ENCODE data around the gene SLC4A5. TPM values are rescaled to one million over a fixed set of nuclear protein-coding genes. Genes with fewer than 3 reads are reported as not detected.
"Not testable (repeated sequence)": the region's sequence is repeated elsewhere in the genome, so short reads cannot be mapped to it uniquely, and the experiment has no call there.

SLC4A5 gene
- total RNA-seq, 2 experiments from 2014 or later, result 1.8 to 2.0 TPM

- no peak for TF ChIP-seq CTCF (IDR thresholded peaks at IDR 0.05)
- POLR2A ChIA-PET, result interaction anchor here (0.6 kb wide), 1 partner anchor 26 kb away, joined by 3 read pairs; no protein-coding TSS in a partner anchor
- Mint-ChIP-seq H3K27ac (no peak overlapping the region), H3K36me3 (ENCODE audit: low read depth) (no peaks in the 10 kb centered on the region), H3K27me3 (no peaks in the 10 kb centered on the region), H3K4me1 (ENCODE audit: low read depth) (peaks cover 3% of the 10 kb centered on the region), H3K9me3 (no peaks in the 10 kb centered on the region), H3K4me3 (no peak overlapping the region)
- ATAC-seq (no peak), DNase-seq (no peak)
- intact Hi-C loops (cut with micrococcal nuclease), result no loop called here
- CTCF ChIA-PET, result interaction anchor here (1.0 kb wide), 1 partner anchor 103 kb away, joined by 3 read pairs; no protein-coding TSS in a partner anchor
These were observed 110.8 kb downstream of the SLC4A5 start for GRCh38 chr2:74232426-74232825.

- H3K9me3 Mint-ChIP-seq; H3K27me3 Mint-ChIP-seq; DNase-seq; H3K27ac Mint-ChIP-seq; intact Hi-C loops (cut with micrococcal nuclease); H3K4me3 Mint-ChIP-seq; H3K36me3 Mint-ChIP-seq (ENCODE audit: low read depth); H3K4me1 Mint-ChIP-seq (ENCODE audit: low read depth); POLR2A ChIA-PET; ATAC-seq: not testable (repeated sequence)
- CTCF ChIA-PET, result interaction anchor here (1.6 kb wide), 2 partner anchors 12 to 105 kb away, joined by 3 to 6 read pairs; no protein-coding TSS in a partner anchor
These were observed 113.4 kb downstream of the SLC4A5 start for GRCh38 chr2:74229865-74230264.

GRCh38 chr2:74228772-74229171 lies 114.4 kb downstream of the SLC4A5 start:
- Mint-ChIP-seq H3K36me3 (ENCODE audit: low read depth) (no peaks in the 10 kb centered on the region), H3K27me3 (no peaks in the 10 kb centered on the region), H3K4me1 (ENCODE audit: low read depth) (peaks cover under 1% of the 10 kb centered on the region), H3K9me3 (no peaks in the 10 kb centered on the region), H3K4me3 (no peak overlapping the region), H3K27ac (no peak overlapping the region)
- ChIA-PET POLR2A (interaction anchor here (0.6 to 1.1 kb wide), 3 partner anchors 14 to 636 kb away, joined by 3 read pairs; no protein-coding TSS in a partner anchor), CTCF (interaction anchor here (1.6 kb wide), 2 partner anchors 13 to 106 kb away, joined by 3 to 6 read pairs; no protein-coding TSS in a partner anchor)
- DNase-seq (no peak), ATAC-seq (no peak)
- intact Hi-C loops (cut with micrococcal nuclease), result no loop called here
- TF ChIP-seq CTCF (IDR thresholded peaks at IDR 0.05), result no peak

- intact Hi-C loops (cut with micrococcal nuclease), result no loop called here
- no peak for TF ChIP-seq CTCF (IDR thresholded peaks at IDR 0.05)
These were observed 115.6 kb downstream of the SLC4A5 start for GRCh38 chr2:74227646-74228045.

GRCh38 chr2:74226648-74227213 lies 116.5 kb downstream of the SLC4A5 start:
- TF ChIP-seq CTCF (IDR thresholded peaks at IDR 0.05), result no peak
- Mint-ChIP-seq H3K4me1 (ENCODE audit: low read depth) (peaks cover 4% of the 10 kb centered on the region), H3K27me3 (no peaks in the 10 kb centered on the region), H3K9me3 (no peaks in the 10 kb centered on the region), H3K4me3 (no peak overlapping the region), H3K27ac (no peak overlapping the region), H3K36me3 (ENCODE audit: low read depth) (no peaks in the 10 kb centered on the region)
- DNase-seq (no peak), ATAC-seq (no peak)
- CTCF ChIA-PET, result interaction anchor here (1.1 kb wide), 1 partner anchor 48 kb away, joined by 3 read pairs; the partner anchor contains the start of gene MOB1A
- POLR2A ChIA-PET, result no interaction called here
- intact Hi-C loops (cut with micrococcal nuclease), result no loop called here

More at GRCh38 chr2:74227646-74228045, 115.6 kb downstream of the SLC4A5 start:
- Mint-ChIP-seq H3K9me3 (no peaks in the 10 kb centered on the region), H3K36me3 (ENCODE audit: low read depth) (no peaks in the 10 kb centered on the region), H3K27ac (no peak overlapping the region), H3K27me3 (no peaks in the 10 kb centered on the region), H3K4me3 (no peak overlapping the region), H3K4me1 (ENCODE audit: low read depth) (peaks cover 4% of the 10 kb centered on the region)
- ChIA-PET POLR2A (interaction anchor here (1.1 kb wide), 1 partner anchor 9 kb away, joined by 3 read pairs; no protein-coding TSS in a partner anchor), CTCF (interaction anchor here (1.0 to 1.1 kb wide), 2 partner anchors 49 to 103 kb away, joined by 3 read pairs; partner anchors contain the start of gene MOB1A)
- no peak for ATAC-seq
- DNase-seq, result no peak
